Raji (cell line): ENCODE data around the gene SDR9C7.

ENCODE experiments used
- POLR2A ChIP-seq: IDR thresholded peaks from 2 replicates; pipeline ENCODE4 v1.6.1; 2011; ENCODE audit warnings: low read depth, low read length, control low read depth; ENCODE audit not compliant: insufficient read depth

Gene SDR9C7

GRCh38 chr12:56916996-56917333 is 17.2 kb downstream of the SDR9C7 start:
- TF ChIP-seq POLR2A = no peak

GRCh38 chr12:56916296-56916995 is 17.8 kb downstream of the SDR9C7 start:
- no peak for TF ChIP-seq POLR2A

DNA sequence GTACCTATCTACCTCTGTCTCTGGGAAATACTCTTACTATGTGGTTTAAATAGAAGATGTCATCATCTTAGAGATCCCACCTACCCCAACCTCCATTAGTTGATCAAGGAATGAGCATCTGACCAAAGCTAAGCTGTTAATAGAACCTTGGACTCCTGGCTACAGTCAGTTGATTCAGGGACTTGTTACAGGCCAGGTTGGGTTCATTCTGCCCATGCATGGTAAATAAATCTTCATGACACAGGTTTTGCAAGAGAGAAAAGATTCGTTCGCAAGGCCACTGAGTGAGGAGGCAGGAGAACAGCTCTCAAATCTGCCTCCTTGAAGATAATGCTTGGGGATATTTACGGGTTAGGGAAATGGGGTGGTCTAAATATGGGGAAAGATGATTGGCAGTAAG is 19.5 kb downstream of the SDR9C7 start:
- TF ChIP-seq POLR2A = no peak

DNA sequence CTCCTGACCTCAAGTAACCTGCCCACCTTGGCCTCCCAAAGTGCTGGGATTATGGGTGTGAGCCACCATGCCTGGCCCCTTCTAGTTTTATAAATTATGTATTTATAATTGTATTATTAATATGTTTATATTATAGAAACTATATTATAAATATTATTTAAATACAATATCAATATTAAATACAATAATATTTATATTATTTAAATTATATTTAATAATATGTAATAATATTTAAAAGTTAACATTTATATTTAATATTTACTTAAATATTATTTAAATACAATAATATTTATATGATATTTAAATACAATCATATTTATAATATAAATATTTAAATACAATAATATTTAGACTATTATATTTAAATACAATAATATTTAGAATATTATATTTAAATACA is 20.0 kb downstream of the SDR9C7 start:
- no peak for TF ChIP-seq POLR2A

- no peak for TF ChIP-seq POLR2A
Observed at GRCh38 chr12:56908136-56908535, 26.1 kb downstream of the SDR9C7 start.

DNA sequence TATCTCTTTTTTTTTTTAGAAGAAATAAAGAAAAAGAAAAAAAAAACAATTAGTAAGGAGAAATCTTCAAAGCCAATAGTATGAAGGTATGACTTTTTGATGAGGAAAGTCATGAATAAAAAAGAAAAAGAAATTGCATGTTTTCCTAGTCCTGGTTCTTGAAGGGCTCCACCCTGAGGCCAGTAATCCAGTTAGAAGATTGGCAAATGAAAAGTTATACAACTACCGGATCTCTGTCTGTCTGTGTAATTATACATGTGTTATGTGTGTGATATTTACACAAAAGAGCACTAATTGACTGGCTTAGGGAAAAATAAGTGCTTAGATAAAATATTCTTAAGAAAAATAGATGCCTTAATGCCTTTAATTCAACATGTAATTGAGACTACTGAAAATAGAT is 28.4 kb downstream of the SDR9C7 start:
- no peak for TF ChIP-seq POLR2A

DNA sequence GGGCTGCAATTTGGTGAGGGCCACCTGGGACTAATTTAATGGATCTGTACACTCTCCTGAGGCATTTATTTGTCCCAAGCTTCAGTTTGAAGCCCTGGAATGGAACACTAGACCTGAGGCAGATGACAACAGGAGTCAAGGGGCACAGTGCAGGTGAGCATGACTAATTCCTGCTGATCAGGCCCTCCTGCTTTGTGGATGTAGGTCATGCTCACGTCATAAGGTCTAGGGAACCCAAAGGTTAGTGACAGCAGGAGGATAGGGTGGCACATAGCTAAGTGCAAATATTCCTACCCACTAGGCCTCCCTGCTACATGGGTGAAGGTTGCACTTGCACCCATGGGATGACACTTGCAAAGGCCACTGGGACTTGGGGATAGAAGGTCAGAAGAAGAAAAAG is 30.8 kb downstream of the SDR9C7 start:
- no peak for TF ChIP-seq POLR2A

- no peak for TF ChIP-seq POLR2A
Observed at GRCh38 chr12:56900583-56900982, 33.6 kb downstream of the SDR9C7 start.

- TF ChIP-seq POLR2A = no peak
Observed at GRCh38 chr12:56898938-56899337, 35.3 kb downstream of the SDR9C7 start.

GRCh38 chr12:56897844-56898361 is 36.3 kb downstream of the SDR9C7 start:
- TF ChIP-seq POLR2A = no peak

- no peak for TF ChIP-seq POLR2A
Observed at GRCh38 chr12:56896082-56896481, 38.1 kb downstream of the SDR9C7 start.

- no peak for TF ChIP-seq POLR2A
Observed at GRCh38 chr12:56894698-56895368, 39.4 kb downstream of the SDR9C7 start.

DNA sequence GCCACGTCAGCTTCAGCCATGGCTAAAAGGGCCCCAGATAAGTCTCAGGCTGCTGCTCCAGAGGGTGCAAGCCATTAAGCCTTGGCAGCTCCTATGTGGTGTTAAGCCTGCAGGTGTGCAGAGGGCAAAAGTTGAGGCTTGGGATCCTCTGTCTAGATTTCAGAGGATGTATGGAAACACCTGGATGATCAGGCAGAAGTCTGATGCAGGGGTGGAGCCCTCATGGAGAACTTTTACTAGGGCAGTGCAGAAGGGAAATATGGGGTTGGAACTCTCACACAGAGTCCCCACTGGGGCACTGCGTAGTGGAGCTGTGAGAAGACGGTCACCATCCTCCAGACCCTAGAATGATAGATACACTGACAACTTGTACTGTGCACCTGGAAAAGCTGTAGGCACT is 47.9 kb downstream of the SDR9C7 start:
- no peak for TF ChIP-seq POLR2A

- no peak for TF ChIP-seq POLR2A
Observed at GRCh38 chr12:56885316-56885715, 48.9 kb downstream of the SDR9C7 start.

DNA sequence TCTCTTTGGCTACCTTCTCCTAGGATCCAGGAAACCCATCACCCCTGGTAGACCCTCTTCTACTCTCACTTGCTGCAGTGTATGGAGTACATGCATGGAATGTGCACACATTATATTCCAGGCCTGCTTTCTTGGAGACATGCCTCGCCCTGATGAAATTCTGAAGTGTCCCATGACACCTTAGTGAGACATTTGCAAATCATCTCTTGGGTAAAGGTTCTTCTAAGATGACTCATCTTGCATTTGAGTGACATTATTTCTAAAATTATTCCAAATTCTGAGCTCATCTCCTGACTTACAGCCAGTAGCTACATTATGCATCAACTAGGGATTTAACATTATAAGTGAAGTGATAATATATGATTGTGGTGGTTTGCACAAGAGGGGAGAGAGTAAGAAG is 49.8 kb downstream of the SDR9C7 start:
- TF ChIP-seq POLR2A = no peak

- no peak for TF ChIP-seq POLR2A
Observed at GRCh38 chr12:56880125-56880992, 53.8 kb downstream of the SDR9C7 start.
